Mesendoderm (in vitro differentiated cells): ENCODE measurements around the gene AOPEP.

Source experiments
- DNase-seq: peaks from one replicate; pipeline ENCODE4 v3.0.0; 2013
- H2AK5ac ChIP-seq: 2 replicates; pipeline ENCODE4 v1.6.1; 2013; ENCODE audit warnings: low read length, inconsistent platforms
- H2BK120ac ChIP-seq: 2 replicates; pipeline ENCODE4 v1.6.1; 2013; ENCODE audit warnings: low read depth, mild to moderate bottlenecking, low read length, moderate library complexity, mixed read lengths
- H2BK15ac ChIP-seq: replicated peaks from 2 replicates; pipeline ENCODE4 v1.6.1; 2013; ENCODE audit warnings: low read depth, mild to moderate bottlenecking, moderate library complexity
- H2BK5ac ChIP-seq: 2 replicates; pipeline ENCODE4 v1.6.1; 2013; ENCODE audit warnings: low read length, inconsistent platforms
- H3K18ac ChIP-seq: 2 replicates; pipeline ENCODE4 v1.6.1; 2013; ENCODE audit warnings: mild to moderate bottlenecking, low read length, mixed read lengths
- H3K23ac ChIP-seq: one replicate; pipeline ENCODE4 v1.6.1; 2013; ENCODE audit warnings: low read length
- H3K27ac ChIP-seq: 2 replicates; pipeline ENCODE4 v1.5.1; 2013; ENCODE audit warnings: low read depth, mild to moderate bottlenecking, inconsistent platforms, low read length, moderate library complexity
- H3K27me3 ChIP-seq: 2 replicates; pipeline ENCODE4 v1.6.1; 2013; ENCODE audit warnings: low read length, control low read depth, mild to moderate bottlenecking, inconsistent platforms; ENCODE audit not compliant: insufficient read depth, poor library complexity
- H3K36me3 ChIP-seq: 2 replicates; pipeline ENCODE4 v1.6.1; 2013; ENCODE audit warnings: low read length, inconsistent platforms; ENCODE audit not compliant: control insufficient read depth, insufficient read depth
- H3K4ac ChIP-seq: one replicate; pipeline ENCODE4 v1.6.1; 2013; ENCODE audit warnings: low read depth, mild to moderate bottlenecking, low read length, moderate library complexity
- H3K4me1 ChIP-seq: 2 replicates; pipeline ENCODE4 v1.6.1; 2013; ENCODE audit warnings: low read depth, low read length, inconsistent platforms; ENCODE audit not compliant: control insufficient read depth
- H3K4me2 ChIP-seq: 2 replicates; pipeline ENCODE4 v1.6.1; 2013; ENCODE audit warnings: low read length
- H3K4me3 ChIP-seq: 2 replicates; pipeline ENCODE4 v1.5.1; 2013; ENCODE audit warnings: mild to moderate bottlenecking, low read length
- H3K56ac ChIP-seq: one replicate; pipeline ENCODE4 v1.6.1; 2013; ENCODE audit warnings: low read length
- H3K79me1 ChIP-seq: 2 replicates; pipeline ENCODE4 v1.6.1; 2013; ENCODE audit warnings: low read length, inconsistent platforms
- H3K79me2 ChIP-seq: 2 replicates; pipeline ENCODE4 v1.6.1; 2013; ENCODE audit warnings: mild to moderate bottlenecking, low read length; ENCODE audit not compliant: control insufficient read depth, insufficient read depth
- H3K9ac ChIP-seq: 2 replicates; pipeline ENCODE4 v1.6.1; 2013; ENCODE audit warnings: low read length, inconsistent platforms
- H4K5ac ChIP-seq: one replicate; pipeline ENCODE4 v1.6.1; 2013; ENCODE audit warnings: low read length
- H4K8ac ChIP-seq: one replicate; pipeline ENCODE4 v1.6.1; 2013; ENCODE audit warnings: low read depth, mild to moderate bottlenecking, control low read depth, low read length, moderate library complexity
- WGBS: extraction: QIAGEN DNeasy Blood & Tissue Kit; methylation state at CpG from one replicate; pipeline ENCODE4 v1.1.7; 2013; ENCODE audit warnings: low lambda C conversion rate, missing lambda C conversion rate; ENCODE audit not compliant: insufficient coverage; ENCODE audit errors: extremely low coverage; 5-methylcytosine and 5-hydroxymethylcytosine counted together

The AOPEP gene

GRCh38 chr9:95090871-95091577 lies 364.5 kb downstream of the AOPEP start:
- Histone ChIP-seq H3K27ac (no peak overlapping the region), H2BK120ac (no peak overlapping the region), H3K9ac (no peak overlapping the region), H3K79me1 (no peaks in the 10 kb centered on the region), H2AK5ac (no peak overlapping the region), H3K79me2 (no peaks in the 10 kb centered on the region), H3K18ac (no peak overlapping the region), H3K27me3 (no peaks in the 10 kb centered on the region), H2BK5ac (no peak overlapping the region), H3K4me2 (no peak overlapping the region), H3K56ac (no peak overlapping the region), H3K4ac (no peak overlapping the region), H3K4me3 (no peak overlapping the region), H4K8ac (no peak overlapping the region), H3K36me3 (no peaks in the 10 kb centered on the region), H3K4me1 (peaks cover 3% of the 10 kb centered on the region), H4K5ac (no peak overlapping the region), H3K23ac (no peak overlapping the region), H2BK15ac (no peak overlapping the region)
- no CpG with 5 or more reads among the region's 14 CpGs for WGBS
- DNase-seq = no peak

GRCh38 chr9:95091601-95092261 lies 365.2 kb downstream of the AOPEP start:
- Histone ChIP-seq H3K27me3 (no peaks in the 10 kb centered on the region), H3K56ac (peak overlapping the region; percentile 42), H3K9ac (no peak overlapping the region), H3K18ac (peak overlapping the region; percentile 13), H2BK5ac (no peak overlapping the region), H4K5ac (no peak overlapping the region), H2BK120ac (no peak overlapping the region), H3K79me2 (no peaks in the 10 kb centered on the region), H4K8ac (no peak overlapping the region), H3K36me3 (no peaks in the 10 kb centered on the region), H3K4me2 (no peak overlapping the region), H3K4ac (no peak overlapping the region), H3K4me3 (no peak overlapping the region), H3K79me1 (no peaks in the 10 kb centered on the region), H2AK5ac (no peak overlapping the region), H2BK15ac (no peak overlapping the region), H3K23ac (no peak overlapping the region), H3K27ac (no peak overlapping the region), H3K4me1 (peaks cover 3% of the 10 kb centered on the region)
- WGBS = no CpG with 5 or more reads among the region's 12 CpGs
- DNase-seq = peak; percentile 59

- DNase-seq = no peak
- no peak overlapping the region for H3K4ac ChIP-seq
Measured at GRCh38 chr9:95092262-95093072, 366.0 kb downstream of the AOPEP start.

DNA sequence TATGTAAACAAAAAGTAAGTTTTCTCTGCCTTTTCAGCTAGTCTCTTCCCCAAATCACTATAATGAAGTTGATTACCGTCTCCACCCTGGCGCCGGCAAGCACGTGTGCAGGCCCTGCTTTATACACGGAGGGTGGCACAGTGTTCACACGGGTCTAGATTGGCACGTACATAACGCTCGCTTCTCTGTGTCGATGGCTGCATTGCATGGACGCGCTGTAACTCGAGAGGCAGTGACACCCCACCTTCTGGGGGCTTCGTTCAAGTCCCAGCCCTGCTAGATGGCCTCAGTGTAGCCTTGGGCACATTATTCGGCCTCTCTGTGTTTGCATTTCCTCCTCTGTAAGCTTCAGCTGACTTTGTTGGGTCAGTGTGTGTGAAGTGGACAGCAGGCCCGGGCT lies 367.1 kb downstream of the AOPEP start:
- Histone ChIP-seq H2BK15ac (no peak overlapping the region), H4K5ac (no peak overlapping the region), H3K4me1 (peaks cover 3% of the 10 kb centered on the region), H3K4me3 (no peak overlapping the region), H3K18ac (no peak overlapping the region), H2BK5ac (no peak overlapping the region), H3K27me3 (no peaks in the 10 kb centered on the region), H3K4ac (no peak overlapping the region), H3K23ac (no peak overlapping the region), H3K79me2 (no peaks in the 10 kb centered on the region), H3K36me3 (no peaks in the 10 kb centered on the region), H3K9ac (no peak overlapping the region), H3K4me2 (no peak overlapping the region), H3K79me1 (no peaks in the 10 kb centered on the region), H4K8ac (no peak overlapping the region), H2BK120ac (no peak overlapping the region), H2AK5ac (no peak overlapping the region), H3K56ac (no peak overlapping the region), H3K27ac (no peak overlapping the region)
- no CpG with 5 or more reads among the region's 16 CpGs for WGBS
- DNase-seq = no peak

More at GRCh38 chr9:95092262-95093072, 366.0 kb downstream of the AOPEP start:
- Histone ChIP-seq H3K79me1 (no peaks in the 10 kb centered on the region), H4K5ac (no peak overlapping the region), H3K79me2 (no peaks in the 10 kb centered on the region), H3K56ac (peak overlapping the region; percentile 42), H2AK5ac (no peak overlapping the region), H3K4me1 (peaks cover 3% of the 10 kb centered on the region), H3K4me3 (no peak overlapping the region), H3K27me3 (no peaks in the 10 kb centered on the region), H4K8ac (no peak overlapping the region), H3K27ac (peak overlapping the region; percentile 40), H3K18ac (no peak overlapping the region), H2BK5ac (no peak overlapping the region), H3K36me3 (no peaks in the 10 kb centered on the region), H2BK120ac (no peak overlapping the region), H2BK15ac (no peak overlapping the region), H3K23ac (no peak overlapping the region), H3K9ac (no peak overlapping the region), H3K4me2 (no peak overlapping the region)
- no CpG with 5 or more reads among the region's 19 CpGs for WGBS

GRCh38 chr9:95094002-95094401 lies 367.5 kb downstream of the AOPEP start:
- Histone ChIP-seq H2BK5ac (no peak overlapping the region), H3K23ac (no peak overlapping the region), H4K5ac (no peak overlapping the region), H3K27ac (no peak overlapping the region), H4K8ac (no peak overlapping the region), H3K18ac (no peak overlapping the region), H3K4me3 (no peak overlapping the region), H3K4me1 (peaks cover 3% of the 10 kb centered on the region), H2BK120ac (no peak overlapping the region), H2AK5ac (no peak overlapping the region), H3K27me3 (no peaks in the 10 kb centered on the region), H2BK15ac (no peak overlapping the region), H3K4me2 (no peak overlapping the region), H3K9ac (no peak overlapping the region), H3K4ac (no peak overlapping the region), H3K79me2 (no peaks in the 10 kb centered on the region), H3K56ac (no peak overlapping the region), H3K79me1 (no peaks in the 10 kb centered on the region), H3K36me3 (no peaks in the 10 kb centered on the region)
- WGBS = no CpG with 5 or more reads among the region's 10 CpGs
- no peak for DNase-seq
